Ascending aorta (tissue), 2 donors: ENCODE data around the gene GFOD2. TPM values are rescaled to one million over a fixed set of nuclear protein-coding genes. Genes with fewer than 3 reads are reported as not detected.

Experiments
- DNase-seq, 2 donors: peaks; one replicate each; pipeline ENCODE4 v3.0.0-alpha.2; 2019; ENCODE audit warnings: low spot score in 2 of 2
- H3K27ac ChIP-seq, 2 donors: fragments of 200-600 bp; sonication (generic); one replicate each; pipeline ENCODE4 v1.5.1; 2016 to 2017; ENCODE audit warnings: mild to moderate bottlenecking in 1 of 2
- H3K27me3 ChIP-seq: fragments of 200-600 bp; sonication (generic); one replicate; pipeline ENCODE4 v1.5.1; 2017
- H3K36me3 ChIP-seq, 2 donors: fragments of 200-600 bp; sonication (generic); one replicate each; pipeline ENCODE4 v1.5.1; 2016
- H3K4me1 ChIP-seq, 2 donors: fragments of 200-600 bp; sonication (generic); one replicate each; pipeline ENCODE4 v1.5.1; 2016 to 2017; ENCODE audit warnings: mild to moderate bottlenecking in 1 of 2
- H3K4me3 ChIP-seq, 2 donors: fragments of 200-600 bp; sonication (generic); one replicate each; pipeline ENCODE4 v1.5.1; 2016 to 2017; ENCODE audit warnings: mild to moderate bottlenecking in 1 of 2
- H3K9me3 ChIP-seq, 2 donors: fragments of 200-600 bp; sonication (generic); one replicate each; pipeline ENCODE4 v1.5.1; 2016
- CTCF ChIP-seq, 3 experiments: fragments of 200-600 bp in 2 of 3; fragments of 450-650 bp in 1 of 3; sonication (generic) in 2 of 3; IDR thresholded peaks; one replicate each; pipeline ENCODE4 v1.5.1; 2016 to 2019; ENCODE audit warnings: antibody characterized with exemption in 3 of 3, mild to moderate bottlenecking in 1 of 3, moderate library complexity in 1 of 3
- intact Hi-C: fragments of 100-400 bp; cut with DNase I; formaldehyde crosslinking; loops from one replicate; pipeline ENCODE4 v1.15.1; 2023
- total RNA-seq: library from RNA; depleted of rRNA; stranded (reverse); fragments of >200 nt; gene quantifications from one replicate; pipeline ENCODE4 v1.1.0, GENCODE V29; 2016

GFOD2 gene
- total RNA-seq, 1 donor from 2014 or later = 43.5 TPM

DNA sequence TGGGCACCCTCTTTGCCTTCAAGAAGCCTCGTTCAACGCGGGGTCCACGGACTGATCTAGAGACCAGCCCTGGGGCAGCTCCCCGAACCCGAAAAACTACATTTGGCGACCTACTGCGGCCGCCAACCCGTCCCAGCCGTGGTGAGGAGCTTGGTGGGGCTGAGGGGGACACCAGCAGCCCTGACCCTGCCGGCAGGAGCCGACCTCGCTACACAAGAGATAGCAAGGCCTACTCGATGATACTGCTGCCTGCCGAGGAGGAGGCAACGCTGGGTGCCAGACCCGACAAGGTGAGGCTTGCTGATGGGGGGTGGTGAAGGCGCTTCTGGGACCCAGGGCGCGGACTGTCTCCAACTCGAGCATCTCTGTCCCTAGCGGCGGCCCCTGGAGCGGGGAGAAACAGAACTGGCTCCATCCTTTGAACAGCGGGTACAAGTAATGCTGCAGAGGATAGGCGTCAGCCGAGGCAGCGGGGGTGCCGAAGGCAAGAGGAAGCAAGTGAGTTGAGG, 64.7 kb downstream of the GFOD2 start:
- no peak for TF ChIP-seq CTCF (IDR thresholded peaks at IDR 0.05)
- Histone ChIP-seq H3K4me3 (no peak overlapping the region), H3K27me3 (peaks cover 15% of the 10 kb centered on the region)

DNA sequence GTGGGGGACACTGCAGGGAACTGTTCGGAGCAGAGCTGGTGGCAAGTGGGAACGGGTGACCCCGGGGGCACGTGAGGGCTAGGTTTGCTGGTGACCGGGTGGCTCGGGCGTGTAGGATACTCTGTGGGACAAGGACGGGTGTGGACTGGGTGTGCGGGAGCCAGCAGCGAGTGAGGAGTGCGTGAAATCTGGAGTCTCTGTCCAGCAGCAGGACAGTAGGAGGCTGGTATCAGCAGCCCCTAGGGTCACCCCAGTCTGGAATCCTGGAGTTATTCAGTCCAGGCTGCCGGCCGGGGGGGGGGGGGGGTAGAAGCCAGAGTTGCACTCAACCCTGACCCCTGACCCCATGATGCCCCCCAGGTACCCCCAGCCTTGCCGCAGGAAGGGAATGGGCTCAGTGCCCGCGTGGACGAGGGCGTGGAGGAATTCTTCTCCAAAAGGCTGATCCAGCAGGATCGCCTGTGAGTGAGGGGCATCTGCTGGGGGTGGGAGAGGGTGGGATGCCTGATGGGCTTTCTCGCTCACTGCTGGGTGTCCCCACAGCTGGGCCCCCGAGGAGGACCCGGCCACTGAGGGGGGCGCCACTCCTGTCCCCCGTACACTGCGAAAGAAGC, 65.2 kb downstream of the GFOD2 start:
- DNase-seq = no peak
- TF ChIP-seq CTCF (IDR thresholded peaks at IDR 0.05) = no peak
- peaks cover 15% of the 10 kb centered on the region for H3K27me3 ChIP-seq
- H3K27ac ChIP-seq = no peak overlapping the region
- no peaks in the 10 kb centered on the region for H3K9me3 ChIP-seq
- H3K4me1 ChIP-seq = peaks cover 5 to 12% of the 10 kb centered on the region in 2 donors
- intact Hi-C loops = no loop called here
- H3K36me3 ChIP-seq = peaks cover 0 to 16% of the 10 kb centered on the region in 2 donors
- peak overlapping the region; percentile 43 to 54 for H3K4me3 ChIP-seq

More for the DNA sequence above, 64.7 kb downstream of the GFOD2 start:
- H3K36me3 ChIP-seq = peaks cover 0 to 16% of the 10 kb centered on the region in 2 donors
- no peak for DNase-seq
- intact Hi-C loops = no loop called here
- H3K27ac ChIP-seq = no peak overlapping the region
- H3K4me1 ChIP-seq = peaks cover 10 to 17% of the 10 kb centered on the region in 2 donors
- H3K9me3 ChIP-seq = no peaks in the 10 kb centered on the region

DNA sequence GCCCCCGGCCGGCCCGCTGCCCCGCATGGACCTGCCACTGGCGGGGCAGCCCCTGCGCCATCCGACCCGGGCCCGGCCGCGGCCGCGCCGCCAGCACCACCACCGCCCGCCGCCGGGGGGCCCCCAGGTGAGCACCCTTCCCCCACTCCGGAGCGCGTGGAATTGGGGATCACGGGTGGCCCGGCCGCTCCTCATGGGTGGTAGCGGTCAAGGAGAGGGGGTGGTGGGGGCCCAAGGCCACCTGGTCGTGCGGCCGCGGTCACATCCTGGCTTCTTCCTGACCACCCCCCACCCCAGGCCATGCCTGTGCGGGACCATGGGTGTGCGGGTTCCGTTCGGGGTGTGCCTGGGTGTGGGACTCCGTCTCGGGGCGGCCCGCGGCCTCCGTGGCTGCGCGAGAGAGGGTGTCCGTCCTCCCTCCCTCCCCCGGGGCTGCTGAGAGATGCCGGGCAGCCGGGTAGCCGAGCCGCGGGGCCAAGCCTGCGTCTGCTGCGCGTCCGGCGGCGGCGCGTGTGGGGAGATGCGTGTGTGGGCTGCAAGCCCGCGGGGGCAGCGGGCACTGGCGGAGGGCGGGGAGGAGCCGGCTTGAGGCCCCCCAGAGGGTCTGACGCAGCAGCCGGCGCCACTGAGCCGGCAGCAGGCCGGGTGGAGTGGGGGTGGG, 65.9 kb downstream of the GFOD2 start:
- peaks cover 5 to 7% of the 10 kb centered on the region in 2 donors for H3K4me1 ChIP-seq
- peak overlapping the region; percentile 43 to 54 for H3K4me3 ChIP-seq
- no peak for TF ChIP-seq CTCF (IDR thresholded peaks at IDR 0.05)
- no peak for DNase-seq
- peaks cover 19% of the 10 kb centered on the region for H3K27me3 ChIP-seq
- peaks cover 0 to 12% of the 10 kb centered on the region in 2 donors for H3K36me3 ChIP-seq
- intact Hi-C loops = no loop called here
- H3K27ac ChIP-seq = no peak overlapping the region
- H3K9me3 ChIP-seq = no peaks in the 10 kb centered on the region

GRCh38 chr16:67652578-67653127, 66.5 kb downstream of the GFOD2 start:
- peak overlapping the region; percentile 43 to 54 for H3K4me3 ChIP-seq
- DNase-seq = no peak
- no peaks in the 10 kb centered on the region for H3K9me3 ChIP-seq
- no peak overlapping the region for H3K27ac ChIP-seq
- peaks cover 0 to 6% of the 10 kb centered on the region in 2 donors for H3K36me3 ChIP-seq
- no peak for TF ChIP-seq CTCF (IDR thresholded peaks at IDR 0.05)
- peaks cover 5 to 7% of the 10 kb centered on the region in 2 donors for H3K4me1 ChIP-seq
- intact Hi-C loops = no loop called here
- H3K27me3 ChIP-seq = peaks cover 25% of the 10 kb centered on the region

- no peak for DNase-seq
- H3K36me3 ChIP-seq = peaks cover 0 to 4% of the 10 kb centered on the region in 2 donors
- no peaks in the 10 kb centered on the region for H3K9me3 ChIP-seq
- no peak overlapping the region for H3K27ac ChIP-seq
- TF ChIP-seq CTCF (IDR thresholded peaks at IDR 0.05) = no peak
- peaks cover 5 to 7% of the 10 kb centered on the region in 2 donors for H3K4me1 ChIP-seq
- H3K27me3 ChIP-seq = peaks cover 27% of the 10 kb centered on the region
- intact Hi-C loops = no loop called here
- H3K4me3 ChIP-seq = no peak overlapping the region
These were observed 67.3 kb downstream of the GFOD2 start for GRCh38 chr16:67651847-67652246.
